ENCODE measurements around the gene PLK3. TPM values are rescaled to one million over a fixed set of nuclear protein-coding genes. Genes with fewer than 3 reads are reported as not detected.

PLK3 gene
- total and polyA plus RNA-seq, 2 of the 4 experiments (the other 2 are of a cell fraction): 15.8 to 51.6 TPM

- TF ChIP-seq CEBPB (IDR thresholded peaks at IDR 0.05; ENCODE audit: low read depth, low read length) (no peak), POLR2A (IDR thresholded peaks at IDR 0.05; ENCODE audit: low read depth, low read length) (no peak), ELK1 (IDR thresholded peaks at IDR 0.05; ENCODE audit: borderline replicate concordance, low read depth, low read length) (no peak), CHD1 (IDR thresholded peaks at IDR 0.05; ENCODE audit: low read depth, low read length) (no peak)
These were observed 19.0 kb downstream of the PLK3 start (continued) for GRCh38 chr1:44819196-44819607.
